ENCODE results near the gene VRK1.
"Not testable (repeated sequence)": the region's sequence is repeated elsewhere in the genome, so short reads cannot be mapped to it uniquely, and the experiment has no call there.

VRK1 gene

GRCh38 chr14:96796851-96797581, at the start of gene VRK1:
TSS of gene VRK1 (plus strand) at chr14:96797382. CDS start at chr14:96833472, 36,090 bp downstream.
- DNase-seq = peak; percentile 93 to 95

GRCh38 chr14:96747608-96748007, 49.6 kb upstream of the VRK1 start:
- DNase-seq = no peak

- no peak for DNase-seq
Measured at GRCh38 chr14:96748362-96748761, 48.8 kb upstream of the VRK1 start.

- no peak for DNase-seq
Measured at GRCh38 chr14:96751505-96751904, 45.7 kb upstream of the VRK1 start.

GRCh38 chr14:96752125-96752524, 45.1 kb upstream of the VRK1 start:
- no peak for DNase-seq

GRCh38 chr14:96752594-96752993, 44.6 kb upstream of the VRK1 start:
- no peak for DNase-seq

- no peak for DNase-seq
Measured at GRCh38 chr14:96754162-96754844, 42.9 kb upstream of the VRK1 start.

GRCh38 chr14:96754845-96755184, 42.4 kb upstream of the VRK1 start:
- no peak for DNase-seq

- DNase-seq = no peak
Measured at GRCh38 chr14:96756745-96757144, 40.4 kb upstream of the VRK1 start.

- DNase-seq = no peak
Measured at GRCh38 chr14:96757456-96757855, 39.7 kb upstream of the VRK1 start.

- no peak for DNase-seq
Measured at GRCh38 chr14:96761066-96761465, 36.1 kb upstream of the VRK1 start.

- peak in 1 of 2 donors; percentile 20 for DNase-seq
Measured at GRCh38 chr14:96762650-96763049, 34.5 kb upstream of the VRK1 start.

GRCh38 chr14:96764012-96764411, 33.2 kb upstream of the VRK1 start:
- no peak for DNase-seq

GRCh38 chr14:96765205-96765604, 32.0 kb upstream of the VRK1 start:
- not testable (repeated sequence) for DNase-seq

GRCh38 chr14:96772929-96773328, 24.3 kb upstream of the VRK1 start:
- DNase-seq = no peak

- no peak for DNase-seq
Measured at GRCh38 chr14:96776791-96777190, 20.4 kb upstream of the VRK1 start.

GRCh38 chr14:96780500-96780899, 16.7 kb upstream of the VRK1 start:
- no peak for DNase-seq

- DNase-seq = no peak
Measured at GRCh38 chr14:96781371-96781770, 15.8 kb upstream of the VRK1 start.

- DNase-seq = no peak
Measured at GRCh38 chr14:96782436-96782835, 14.7 kb upstream of the VRK1 start.

- DNase-seq = no peak
Measured at GRCh38 chr14:96783043-96783914, 13.9 kb upstream of the VRK1 start.

GRCh38 chr14:96783915-96784224, 13.3 kb upstream of the VRK1 start:
- DNase-seq = no peak

GRCh38 chr14:96790186-96790585, 7.0 kb upstream of the VRK1 start:
- no peak for DNase-seq

- DNase-seq = no peak
Measured at GRCh38 chr14:96790706-96791105, 6.5 kb upstream of the VRK1 start.

GRCh38 chr14:96792003-96792402, 5.2 kb upstream of the VRK1 start:
- DNase-seq = no peak

Data from activated CD4-positive, alpha-beta T cell treated with anti-CD3 and anti-CD28 coated beads for 4 hours (primary cell).